UCSD-AML1 (cell line): ENCODE results near the gene PPP2R5C.

Experiments
- DNase-seq: peaks from one replicate; lab custom pipeline; 2025; ENCODE audit not compliant: unreplicated experiment; lab: John Stamatoyannopoulos, UW

The PPP2R5C gene

GRCh38 chr14:101937926-101938767 is 176.6 kb downstream of the PPP2R5C start:
- DNase-seq: no peak

- DNase-seq: no peak
These were observed 178.2 kb downstream of the PPP2R5C start for GRCh38 chr14:101939646-101940170.

- no peak for DNase-seq
These were observed 182.9 kb downstream of the PPP2R5C start for GRCh38 chr14:101944451-101944850.

- DNase-seq: no peak
These were observed 183.7 kb downstream of the PPP2R5C start for GRCh38 chr14:101945171-101945570.

- no peak for DNase-seq
These were observed 186.0 kb downstream of the PPP2R5C start for GRCh38 chr14:101947577-101947903.

GRCh38 chr14:101947904-101948665 is 186.6 kb downstream of the PPP2R5C start:
- peak; percentile 99 for DNase-seq

- DNase-seq: no peak
These were observed 187.2 kb downstream of the PPP2R5C start for GRCh38 chr14:101948666-101949216.

- DNase-seq: no peak
These were observed 188.6 kb downstream of the PPP2R5C start for GRCh38 chr14:101950100-101950499.

- DNase-seq: no peak
These were observed 189.2 kb downstream of the PPP2R5C start for GRCh38 chr14:101950516-101951215.

- DNase-seq: no peak
These were observed 191.6 kb downstream of the PPP2R5C start for GRCh38 chr14:101953151-101953550.

- DNase-seq: no peak
These were observed 193.0 kb downstream of the PPP2R5C start for GRCh38 chr14:101954501-101954900.

GRCh38 chr14:101955695-101956161 is 194.2 kb downstream of the PPP2R5C start:
- no peak for DNase-seq

- DNase-seq: no peak
These were observed 194.8 kb downstream of the PPP2R5C start for GRCh38 chr14:101956179-101956885.

GRCh38 chr14:101957406-101958234 is 196.1 kb downstream of the PPP2R5C start:
- DNase-seq: no peak

GRCh38 chr14:101958418-101959180 is 197.1 kb downstream of the PPP2R5C start:
- no peak for DNase-seq

GRCh38 chr14:101959277-101959676 is 197.8 kb downstream of the PPP2R5C start:
- DNase-seq: no peak

- DNase-seq: no peak
These were observed 198.7 kb downstream of the PPP2R5C start for GRCh38 chr14:101960225-101960624.

- DNase-seq: peak; percentile 69
These were observed 199.7 kb downstream of the PPP2R5C start for GRCh38 chr14:101961011-101961721.
